ENCODE measurements around the gene MLST8. TPM values are rescaled to one million over a fixed set of nuclear protein-coding genes. Genes with fewer than 3 reads are reported as not detected.

The MLST8 gene
- total RNA-seq, 3 donors from 2014 or later, result 25.5 to 30.9 (median 29.8) TPM

DNA sequence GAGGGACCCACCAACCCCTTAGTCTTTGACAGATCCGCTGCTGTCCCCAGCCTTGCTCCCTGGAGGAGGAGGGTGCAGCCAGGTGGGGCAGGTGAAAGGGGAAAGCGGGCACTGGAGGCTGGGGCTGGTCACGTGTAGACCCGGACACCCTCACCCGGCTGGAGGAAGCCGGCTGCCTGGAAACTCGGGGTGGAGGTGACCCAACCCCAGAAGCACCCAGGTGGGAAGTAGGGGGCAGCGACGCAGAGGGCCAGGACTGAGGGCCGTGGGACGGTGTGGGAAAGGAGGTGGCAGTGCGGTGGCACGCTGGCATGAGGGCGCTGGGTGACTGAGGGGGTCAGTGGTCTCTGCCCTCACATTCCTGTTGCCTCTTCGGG lies 47.0 kb upstream of the MLST8 start:
- no peak for DNase-seq

GRCh38 chr16:2159175-2159838 lies 45.9 kb upstream of the MLST8 start:
- H3K9me3 ChIP-seq, result no peaks in the 10 kb centered on the region
- peaks cover 4% of the 10 kb centered on the region for H3K36me3 ChIP-seq (ENCODE audit: low read depth)
- no peak overlapping the region for H3K4me3 ChIP-seq
- H3K4me1 ChIP-seq (ENCODE audit: low read depth), result peaks cover 63% of the 10 kb centered on the region
- DNase-seq (peak; percentile 77 to 79 (median 77)), ATAC-seq (peak; percentile 14)
- TF ChIP-seq CTCF (IDR thresholded peaks at IDR 0.05), result no peak
- intact Hi-C loops (cut with DNase I, micrococcal nuclease), result loop anchor here in 1 of 2 donors (10.0 kb wide), 1 partner anchor 135 kb away; the partner anchor contains the start of gene NHERF2

More for the DNA sequence above, 47.0 kb upstream of the MLST8 start:
- Histone ChIP-seq H3K4me1 (ENCODE audit: low read depth) (peaks cover 68% of the 10 kb centered on the region), H3K4me3 (no peak overlapping the region), H3K36me3 (ENCODE audit: low read depth) (peaks cover 4% of the 10 kb centered on the region), H3K9me3 (no peaks in the 10 kb centered on the region)
- no peak for TF ChIP-seq CTCF (IDR thresholded peaks at IDR 0.05)
- intact Hi-C loops (cut with DNase I, micrococcal nuclease), result loop anchor here in 1 of 2 donors (10.0 kb wide), 1 partner anchor 133 kb away; the partner anchor contains the start of gene NHERF2
- ATAC-seq, result no peak

DNA sequence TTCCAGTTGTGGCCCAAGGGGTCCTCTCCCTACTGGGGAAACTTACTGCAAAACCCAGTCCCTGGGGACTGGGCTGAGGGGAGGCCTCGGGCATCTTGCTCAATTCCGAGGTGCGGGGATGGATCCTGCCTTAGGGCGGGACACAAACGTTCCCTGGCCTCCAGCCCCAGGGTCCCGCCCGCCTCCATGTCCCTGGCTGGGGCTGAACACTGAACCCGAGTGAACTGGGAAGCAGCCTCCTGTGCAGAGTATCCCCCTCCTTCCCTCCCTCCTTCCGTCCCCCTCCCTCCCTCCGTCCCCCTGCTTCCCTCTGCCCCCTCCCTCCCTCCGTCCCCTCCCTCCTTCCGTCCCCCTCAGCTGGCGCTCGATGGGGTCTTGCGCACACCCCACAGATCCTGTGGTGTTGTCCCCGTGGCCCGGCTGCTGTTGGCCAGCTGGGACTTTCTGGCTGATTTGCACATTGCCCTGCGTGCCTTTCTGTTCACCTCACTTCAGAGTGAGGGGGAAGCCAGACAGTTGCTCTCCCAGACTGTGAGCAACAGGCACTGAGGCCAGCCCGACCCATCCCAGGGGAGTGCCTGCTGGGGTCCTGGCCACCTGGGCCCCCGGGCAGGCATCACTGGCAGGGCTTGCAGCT lies 44.2 kb upstream of the MLST8 start:
- H3K4me3 ChIP-seq, result no peak overlapping the region
- H3K9me3 ChIP-seq, result no peaks in the 10 kb centered on the region
- TF ChIP-seq CTCF (IDR thresholded peaks at IDR 0.05), result no peak
- no peaks in the 10 kb centered on the region for H3K36me3 ChIP-seq (ENCODE audit: low read depth)
- DNase-seq (peak in 1 of 3 donors; percentile 29), ATAC-seq (no peak)
- intact Hi-C loops (cut with DNase I, micrococcal nuclease), result no loop called here
- peaks cover 62% of the 10 kb centered on the region for H3K4me1 ChIP-seq (ENCODE audit: low read depth)

DNA sequence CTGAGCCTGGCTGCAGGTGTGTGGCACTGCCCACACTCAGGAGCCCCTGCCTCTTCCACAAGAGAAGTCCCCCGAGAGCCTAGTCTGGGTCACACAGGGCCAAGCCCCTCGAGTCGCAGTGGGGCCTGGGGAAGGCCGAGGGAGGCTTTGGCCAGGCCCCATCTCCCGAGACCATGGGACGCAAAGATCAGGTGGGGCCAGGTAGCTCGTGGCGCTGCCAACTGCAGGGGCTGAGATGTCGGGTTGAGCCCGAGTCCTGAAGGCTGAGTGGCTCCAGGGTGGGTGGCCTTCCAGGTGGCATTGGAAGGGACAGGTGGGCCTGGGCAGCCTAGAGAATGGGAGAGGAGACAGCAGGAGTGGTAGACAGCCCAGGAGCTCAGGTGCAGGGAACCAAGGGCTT lies 43.3 kb upstream of the MLST8 start:
- H3K9me3 ChIP-seq, result no peaks in the 10 kb centered on the region
- H3K36me3 ChIP-seq (ENCODE audit: low read depth), result no peaks in the 10 kb centered on the region
- intact Hi-C loops (cut with DNase I, micrococcal nuclease), result no loop called here
- H3K4me1 ChIP-seq (ENCODE audit: low read depth), result peaks cover 56% of the 10 kb centered on the region
- H3K4me3 ChIP-seq, result no peak overlapping the region
- DNase-seq (no peak), ATAC-seq (no peak)
- no peak for TF ChIP-seq CTCF (IDR thresholded peaks at IDR 0.05)

DNA sequence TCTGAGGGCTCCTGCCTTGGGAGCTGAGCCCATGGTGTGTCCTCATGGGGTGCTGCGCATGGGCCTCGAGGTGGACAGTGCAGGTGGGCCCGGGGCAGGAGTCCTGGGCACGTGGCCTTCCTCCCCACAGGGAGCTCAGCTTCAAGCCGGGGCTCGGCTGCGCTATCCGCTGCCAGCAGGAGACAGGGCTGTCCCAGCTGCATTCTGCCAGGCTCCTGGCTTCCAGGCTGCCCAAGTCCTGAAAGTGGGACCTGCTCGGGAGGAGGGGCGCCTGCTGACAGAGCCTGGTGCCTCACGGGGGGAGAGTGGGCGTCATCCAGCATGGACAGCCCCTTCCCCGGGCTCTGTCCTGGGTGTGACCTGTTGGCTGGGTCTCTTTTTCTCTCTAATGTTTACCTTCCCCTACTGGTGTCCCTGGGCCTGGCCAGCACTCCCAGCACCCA lies 42.6 kb upstream of the MLST8 start:
- ATAC-seq (peak; percentile 5), DNase-seq (peak in 1 of 3 donors; percentile 37)
- H3K9me3 ChIP-seq, result no peaks in the 10 kb centered on the region
- intact Hi-C loops (cut with DNase I, micrococcal nuclease), result no loop called here
- no peak overlapping the region for H3K4me3 ChIP-seq
- H3K4me1 ChIP-seq (ENCODE audit: low read depth), result peaks cover 49% of the 10 kb centered on the region
- TF ChIP-seq CTCF (IDR thresholded peaks at IDR 0.05), result no peak
- no peaks in the 10 kb centered on the region for H3K36me3 ChIP-seq (ENCODE audit: low read depth)

All from mucosa of descending colon (tissue), 3 donors.